Parathyroid adenoma (tissue), 2 donors: ENCODE data around the gene EGLN1.
A peak's percentile ranks its signal among the peaks of the same experiment; 100 is the strongest.

Experiments
- H2AFZ ChIP-seq: fragments of 300-600 bp; sonication (generic); one replicate; pipeline ENCODE4 v1.7.0; 2017; ENCODE audit warnings: antibody characterized with exemption, mild to moderate bottlenecking
- H3K27ac ChIP-seq: fragments of 300-600 bp; sonication (generic); one replicate; pipeline ENCODE4 v1.7.0; 2017
- H3K27me3 ChIP-seq: fragments of 300-600 bp; sonication (generic); one replicate; pipeline ENCODE4 v1.7.0; 2017; ENCODE audit warnings: low read length; ENCODE audit not compliant: control insufficient read depth, insufficient read depth
- H3K36me3 ChIP-seq: fragments of 300-600 bp; sonication (generic); one replicate; pipeline ENCODE4 v1.7.0; 2017; ENCODE audit warnings: low read length; ENCODE audit not compliant: control insufficient read depth, insufficient read depth
- H3K4me1 ChIP-seq: fragments of 300-600 bp; sonication (generic); one replicate; pipeline ENCODE4 v1.7.0; 2017; ENCODE audit warnings: control low read depth
- H3K4me2 ChIP-seq: fragments of 300-600 bp; sonication (generic); one replicate; pipeline ENCODE4 v1.7.0; 2017; ENCODE audit warnings: low read length
- H3K4me3 ChIP-seq: fragments of 300-600 bp; sonication (generic); one replicate; pipeline ENCODE4 v1.7.0; 2017; ENCODE audit warnings: low read depth, low read length
- H3K79me2 ChIP-seq: fragments of 300-600 bp; sonication (generic); one replicate; pipeline ENCODE4 v1.7.0; 2017; ENCODE audit warnings: control low read depth
- H3K9ac ChIP-seq: fragments of 300-600 bp; sonication (generic); one replicate; pipeline ENCODE4 v1.7.0; 2017; ENCODE audit warnings: mild to moderate bottlenecking
- H3K9me3 ChIP-seq: fragments of 300-600 bp; sonication (generic); one replicate; pipeline ENCODE4 v1.7.0; 2017; ENCODE audit warnings: low read length; ENCODE audit not compliant: control insufficient read depth
- CTCF ChIP-seq: fragments of 300-600 bp; sonication (generic); IDR thresholded peaks from one replicate; pipeline ENCODE4 v1.7.0; 2017; ENCODE audit warnings: antibody characterized with exemption, mild to moderate bottlenecking
- donor health status: primary hyperparathyroidism.

Gene EGLN1

GRCh38 chr1:231348442-231348841 is 73.6 kb downstream of the EGLN1 start:
- no peak for TF ChIP-seq CTCF
- Histone ChIP-seq H3K79me2 (no peaks in the 10 kb centered on the region), H3K4me2 (no peak overlapping the region), H3K9me3 (no peaks in the 10 kb centered on the region), H3K27me3 (no peaks in the 10 kb centered on the region), H2AFZ (no peak overlapping the region), H3K4me3 (no peak overlapping the region), H3K4me1 (no peaks in the 10 kb centered on the region), H3K27ac (no peak overlapping the region), H3K9ac (no peak overlapping the region), H3K36me3 (no peaks in the 10 kb centered on the region)

DNA sequence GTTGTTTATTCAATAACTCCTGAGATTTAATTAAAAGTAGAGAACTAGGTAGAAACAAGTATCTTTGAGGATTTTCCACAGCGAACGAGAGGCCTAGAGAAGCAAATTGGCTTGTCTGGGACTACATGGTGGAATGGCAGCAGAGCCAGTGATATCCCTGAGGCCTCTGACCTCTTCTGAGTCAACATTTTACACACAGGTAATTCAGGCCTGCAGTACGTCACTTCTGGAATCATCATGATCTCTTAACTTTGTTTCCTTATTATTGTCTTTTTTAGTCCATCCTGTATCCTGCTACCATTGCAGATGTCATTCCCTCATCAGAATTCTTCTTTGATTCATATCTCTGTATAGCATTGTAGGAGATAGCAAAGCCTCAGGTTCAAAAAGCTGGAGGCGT is 74.1 kb downstream of the EGLN1 start:
- Histone ChIP-seq H3K9me3 (no peaks in the 10 kb centered on the region), H2AFZ (no peak overlapping the region), H3K4me3 (no peak overlapping the region), H3K4me1 (no peaks in the 10 kb centered on the region), H3K36me3 (no peaks in the 10 kb centered on the region), H3K9ac (no peak overlapping the region), H3K4me2 (no peak overlapping the region), H3K27ac (no peak overlapping the region), H3K27me3 (no peaks in the 10 kb centered on the region), H3K79me2 (no peaks in the 10 kb centered on the region)
- no peak for TF ChIP-seq CTCF

GRCh38 chr1:231340328-231341013 is 81.6 kb downstream of the EGLN1 start:
- Histone ChIP-seq H2AFZ (no peak overlapping the region), H3K36me3 (no peaks in the 10 kb centered on the region), H3K79me2 (peaks cover 29% of the 10 kb centered on the region), H3K4me2 (no peak overlapping the region), H3K4me1 (peaks cover 10% of the 10 kb centered on the region), H3K9me3 (no peaks in the 10 kb centered on the region), H3K9ac (no peak overlapping the region), H3K27ac (no peak overlapping the region), H3K27me3 (no peaks in the 10 kb centered on the region), H3K4me3 (no peak overlapping the region)
- no peak for TF ChIP-seq CTCF

DNA sequence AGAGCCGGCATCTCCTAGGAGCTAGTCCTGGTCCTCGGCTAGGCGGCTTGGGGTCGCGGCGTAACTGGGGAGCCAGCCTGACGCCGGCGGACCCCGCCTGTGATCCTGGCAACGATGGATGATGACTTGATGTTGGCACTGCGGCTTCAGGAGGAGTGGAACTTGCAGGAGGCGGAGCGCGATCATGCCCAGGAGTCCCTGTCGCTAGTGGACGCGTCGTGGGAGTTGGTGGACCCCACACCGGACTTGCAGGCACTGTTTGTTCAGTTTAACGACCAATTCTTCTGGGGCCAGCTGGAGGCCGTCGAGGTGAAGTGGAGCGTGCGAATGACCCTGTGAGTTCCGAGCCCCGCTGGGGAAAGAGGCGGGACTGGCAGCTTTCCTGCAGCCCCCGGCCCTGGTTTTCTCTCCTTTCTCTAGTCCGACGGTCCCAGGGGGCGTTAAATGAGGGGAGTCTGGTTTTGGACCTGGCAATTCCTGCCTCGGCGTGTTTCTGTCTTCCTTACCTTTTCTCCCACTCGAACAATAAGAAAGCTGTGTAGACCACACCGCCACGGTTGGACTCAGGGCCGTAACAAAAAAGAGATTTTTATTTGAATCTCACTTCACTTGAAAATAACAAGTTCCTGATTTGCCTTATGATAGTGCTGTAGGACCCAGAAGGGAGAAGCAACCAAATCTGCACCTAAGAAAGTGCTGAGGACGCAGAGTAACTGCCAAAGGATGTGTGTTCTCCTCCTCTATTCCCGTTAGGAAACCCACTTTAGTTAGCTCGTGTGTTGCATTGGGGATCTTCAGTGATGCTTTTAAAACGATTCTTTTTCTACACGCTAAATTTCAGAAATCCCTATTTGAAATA is 83.6 kb downstream of the EGLN1 start, which contains the start of gene SPRTN:
Gene SPRTN (plus strand): TSS at position 24 of the 859 bp plus-strand sequence. CDS start 91 bp downstream, at position 115.
- peak within 1 kb of the TSS; percentile 97 for H3K4me2 ChIP-seq
- H3K79me2 ChIP-seq: peaks cover 29% of the 10 kb centered on the region
- peak within 1 kb of the TSS; percentile 99 for H3K4me3 ChIP-seq
- H3K4me1 ChIP-seq: peaks cover 12% of the 10 kb centered on the region
- H3K36me3 ChIP-seq: no peaks in the 10 kb centered on the region
- H3K27ac ChIP-seq: peak within 1 kb of the TSS; percentile 86
- peak within 1 kb of the TSS; percentile 83 for H2AFZ ChIP-seq
- TF ChIP-seq CTCF: no peak
- no peaks in the 10 kb centered on the region for H3K27me3 ChIP-seq
- peak within 1 kb of the TSS; percentile 77 for H3K9ac ChIP-seq
- no peaks in the 10 kb centered on the region for H3K9me3 ChIP-seq
